Measurements from ENCODE around the gene ANKDD1A.

The ANKDD1A gene

DNA sequence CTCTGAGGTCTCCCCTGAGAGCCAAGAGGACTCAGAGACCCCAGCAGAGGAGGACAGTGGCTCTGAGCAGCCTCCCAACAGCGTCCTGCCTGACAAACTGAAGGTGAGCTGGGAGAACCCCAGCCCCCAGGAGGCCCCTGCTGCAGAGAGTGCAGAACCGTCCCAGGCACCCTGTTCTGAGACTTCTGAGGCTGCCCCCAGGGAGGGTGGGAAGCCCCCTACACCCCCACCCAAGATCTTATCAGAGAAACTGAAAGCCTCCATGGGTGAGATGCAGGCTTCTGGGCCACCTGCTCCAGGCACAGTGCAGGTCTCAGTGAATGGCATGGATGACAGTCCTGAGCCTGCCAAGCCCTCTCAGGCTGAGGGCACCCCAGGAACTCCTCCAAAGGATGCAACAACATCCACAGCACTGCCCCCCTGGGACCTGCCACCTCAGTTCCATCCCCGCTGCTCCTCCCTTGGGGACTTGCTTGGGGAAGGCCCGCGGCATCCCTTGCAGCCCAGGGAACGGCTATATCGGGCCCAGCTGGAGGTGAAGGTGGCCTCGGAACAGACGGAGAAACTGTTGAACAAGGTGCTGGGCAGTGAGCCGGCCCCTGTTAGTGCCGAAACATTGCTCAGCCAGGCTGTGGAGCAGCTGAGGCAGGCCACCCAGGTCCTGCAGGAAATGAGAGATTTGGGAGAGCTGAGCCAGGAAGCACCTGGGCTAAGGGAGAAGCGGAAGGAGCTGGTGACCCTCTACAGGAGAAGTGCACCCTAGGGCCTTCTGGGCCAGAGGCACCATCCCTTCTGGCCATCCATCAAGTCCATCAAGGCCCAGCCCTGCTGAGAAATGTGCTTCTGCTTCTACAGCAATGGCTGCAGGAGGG, 46.3 kb upstream of the ANKDD1A start:
- TF ChIP-seq TAF1 (IDR thresholded peaks at IDR 0.05; ENCODE audit: borderline replicate concordance, insufficient read depth, low read length) = no peak
- no peak for TF ChIP-seq SIN3A (IDR thresholded peaks at IDR 0.05; ENCODE audit: borderline replicate concordance, insufficient read depth, low read length)
- no peak for TF ChIP-seq POLR2AphosphoS5 (IDR thresholded peaks at IDR 0.05; ENCODE audit: low read depth, low read length)
- TF ChIP-seq, protein P1, sequence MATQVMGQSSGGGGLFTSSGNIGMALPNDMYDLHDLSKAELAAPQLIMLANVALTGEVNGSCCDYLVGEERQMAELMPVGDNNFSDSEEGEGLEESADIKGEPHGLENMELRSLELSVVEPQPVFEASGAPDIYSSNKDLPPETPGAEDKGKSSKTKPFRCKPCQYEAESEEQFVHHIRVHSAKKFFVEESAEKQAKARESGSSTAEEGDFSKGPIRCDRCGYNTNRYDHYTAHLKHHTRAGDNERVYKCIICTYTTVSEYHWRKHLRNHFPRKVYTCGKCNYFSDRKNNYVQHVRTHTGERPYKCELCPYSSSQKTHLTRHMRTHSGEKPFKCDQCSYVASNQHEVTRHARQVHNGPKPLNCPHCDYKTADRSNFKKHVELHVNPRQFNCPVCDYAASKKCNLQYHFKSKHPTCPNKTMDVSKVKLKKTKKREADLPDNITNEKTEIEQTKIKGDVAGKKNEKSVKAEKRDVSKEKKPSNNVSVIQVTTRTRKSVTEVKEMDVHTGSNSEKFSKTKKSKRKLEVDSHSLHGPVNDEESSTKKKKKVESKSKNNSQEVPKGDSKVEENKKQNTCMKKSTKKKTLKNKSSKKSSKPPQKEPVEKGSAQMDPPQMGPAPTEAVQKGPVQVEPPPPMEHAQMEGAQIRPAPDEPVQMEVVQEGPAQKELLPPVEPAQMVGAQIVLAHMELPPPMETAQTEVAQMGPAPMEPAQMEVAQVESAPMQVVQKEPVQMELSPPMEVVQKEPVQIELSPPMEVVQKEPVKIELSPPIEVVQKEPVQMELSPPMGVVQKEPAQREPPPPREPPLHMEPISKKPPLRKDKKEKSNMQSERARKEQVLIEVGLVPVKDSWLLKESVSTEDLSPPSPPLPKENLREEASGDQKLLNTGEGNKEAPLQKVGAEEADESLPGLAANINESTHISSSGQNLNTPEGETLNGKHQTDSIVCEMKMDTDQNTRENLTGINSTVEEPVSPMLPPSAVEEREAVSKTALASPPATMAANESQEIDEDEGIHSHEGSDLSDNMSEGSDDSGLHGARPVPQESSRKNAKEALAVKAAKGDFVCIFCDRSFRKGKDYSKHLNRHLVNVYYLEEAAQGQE (IDR thresholded peaks at IDR 0.05; ENCODE audit: insufficient read depth in 1 of 2, low read depth in 2 of 2, low read length in 2 of 2) = no peak
- no peak for TF ChIP-seq FOXP2 (optimal IDR thresholded peaks at IDR 0.05; ENCODE audit: borderline replicate concordance, extremely low read depth, extremely low read length, insufficient read depth)

DNA sequence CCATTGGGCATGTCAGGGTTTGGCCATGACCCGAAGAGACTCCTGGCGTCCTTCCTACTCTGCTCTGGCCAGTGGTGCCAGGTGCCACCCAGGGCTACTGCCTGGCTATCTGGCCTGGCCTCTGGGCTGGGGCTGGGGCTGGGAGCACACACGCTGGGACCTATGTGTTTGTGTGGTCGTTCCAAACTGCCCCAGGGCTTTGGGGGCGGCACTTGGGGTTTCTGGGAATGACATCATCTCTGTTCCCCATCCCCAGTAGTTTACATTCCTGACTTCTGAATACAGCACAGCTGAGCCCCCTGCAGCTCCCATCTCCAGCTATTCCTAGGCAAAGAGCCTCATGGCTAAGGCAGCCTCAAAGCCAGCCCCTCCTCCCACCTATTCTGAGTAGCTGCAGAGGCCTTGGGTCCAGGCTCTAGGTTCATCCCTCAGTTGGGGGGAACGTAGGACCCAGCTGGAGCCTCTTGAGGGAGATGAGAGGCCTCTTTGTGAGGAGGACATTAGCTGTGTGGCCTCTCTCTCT, 45.6 kb upstream of the ANKDD1A start:
- TF ChIP-seq TAF1 (IDR thresholded peaks at IDR 0.05; ENCODE audit: borderline replicate concordance, insufficient read depth, low read length) = no peak

DNA sequence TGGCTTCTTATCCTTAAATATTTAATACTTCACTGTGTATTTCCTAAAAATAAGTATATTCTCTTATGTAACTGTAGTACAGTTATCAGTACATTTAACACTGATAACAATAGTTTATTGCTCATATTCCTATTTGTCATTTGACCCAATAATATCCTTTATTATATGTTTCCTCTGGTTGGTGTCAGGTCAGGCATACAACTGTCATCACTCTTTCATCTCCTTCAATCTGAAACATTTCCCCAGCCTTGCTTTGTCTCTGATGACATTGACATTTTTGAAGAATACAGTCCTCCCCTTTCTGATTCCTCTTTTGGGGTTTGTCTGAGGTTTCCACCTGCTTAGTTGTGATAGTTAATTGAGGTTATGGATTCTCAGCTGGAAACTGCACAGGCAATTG, 42.2 kb upstream of the ANKDD1A start:
- TF ChIP-seq, protein P1 (IDR thresholded peaks at IDR 0.05; ENCODE audit: insufficient read depth in 1 of 2, low read depth in 2 of 2, low read length in 2 of 2) = no peak
- TF ChIP-seq TAF1 (IDR thresholded peaks at IDR 0.05; ENCODE audit: borderline replicate concordance, insufficient read depth, low read length) = no peak

DNA sequence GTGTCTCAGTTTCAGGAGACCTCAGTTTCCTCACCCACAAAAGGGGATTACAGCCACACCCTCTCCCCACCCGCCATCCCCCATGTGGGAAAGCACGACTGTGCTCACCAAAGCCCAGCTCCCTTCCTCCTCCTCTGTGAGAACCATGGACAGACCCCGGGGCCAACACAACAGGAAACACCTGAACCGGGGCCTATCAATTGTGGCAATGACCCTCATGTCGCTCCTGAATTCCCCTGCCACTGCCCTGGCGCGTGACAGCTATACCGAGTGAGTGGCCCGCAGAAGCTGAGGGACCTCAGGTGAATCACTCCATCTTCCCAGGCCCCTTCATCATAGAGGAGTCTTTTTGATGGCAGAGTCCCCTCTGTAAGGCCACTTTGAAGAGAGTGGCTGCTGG, 41.3 kb upstream of the ANKDD1A start:
- TF ChIP-seq, protein P1 (IDR thresholded peaks at IDR 0.05; ENCODE audit: insufficient read depth in 1 of 2, low read depth in 2 of 2, low read length in 2 of 2) = no peak
- no peak for TF ChIP-seq FOXP2 (optimal IDR thresholded peaks at IDR 0.05; ENCODE audit: borderline replicate concordance, extremely low read depth, extremely low read length, insufficient read depth)
- TF ChIP-seq TAF1 (IDR thresholded peaks at IDR 0.05; ENCODE audit: borderline replicate concordance, insufficient read depth, low read length) = no peak
- TF ChIP-seq POLR2AphosphoS5 (IDR thresholded peaks at IDR 0.05; ENCODE audit: low read depth, low read length) = no peak
- no peak for TF ChIP-seq SIN3A (IDR thresholded peaks at IDR 0.05; ENCODE audit: borderline replicate concordance, insufficient read depth, low read length)

DNA sequence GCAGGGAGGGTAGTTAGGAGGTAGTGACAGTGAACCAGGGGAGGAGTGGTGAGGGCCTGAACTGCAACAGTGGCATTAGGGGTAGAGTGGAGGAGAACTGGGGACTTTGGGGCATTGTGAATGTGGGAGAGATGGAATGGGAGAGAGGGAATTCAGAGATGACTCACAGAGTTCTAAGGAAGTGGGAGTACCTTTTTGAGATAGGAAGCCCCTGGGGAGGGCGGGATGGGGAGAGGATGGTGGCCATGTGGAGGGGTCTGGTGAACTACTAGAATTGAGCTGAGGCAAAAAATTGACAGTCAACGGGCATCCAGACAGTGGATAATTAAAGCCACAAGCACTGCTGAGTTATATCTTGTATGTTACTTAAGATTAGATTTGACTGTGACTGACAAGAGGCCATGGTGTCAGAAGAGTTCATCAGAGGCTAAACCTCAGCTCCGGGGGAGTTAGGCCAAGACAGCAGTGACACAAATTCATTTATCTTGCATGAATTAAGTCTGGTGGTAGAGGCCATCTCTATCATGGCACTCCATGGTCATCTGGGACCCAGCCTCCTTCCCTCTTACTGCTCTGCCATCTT, 36.0 kb upstream of the ANKDD1A start:
- TF ChIP-seq POLR2AphosphoS5 (IDR thresholded peaks at IDR 0.05; ENCODE audit: low read depth, low read length) = no peak
- no peak for TF ChIP-seq FOXP2 (optimal IDR thresholded peaks at IDR 0.05; ENCODE audit: borderline replicate concordance, extremely low read depth, extremely low read length, insufficient read depth)
- TF ChIP-seq, protein P1 (IDR thresholded peaks at IDR 0.05; ENCODE audit: insufficient read depth in 1 of 2, low read depth in 2 of 2, low read length in 2 of 2) = no peak
- TF ChIP-seq TAF1 (IDR thresholded peaks at IDR 0.05; ENCODE audit: borderline replicate concordance, insufficient read depth, low read length) = no peak
- no peak for TF ChIP-seq SIN3A (IDR thresholded peaks at IDR 0.05; ENCODE audit: borderline replicate concordance, insufficient read depth, low read length)

Data from PFSK-1 (cell line).